ENCODE measurements around the gene KCTD11. TPM values are rescaled to one million over a fixed set of nuclear protein-coding genes. Genes with fewer than 3 reads are reported as not detected.

The KCTD11 gene
- total and polyA plus RNA-seq, 2 donors (not counting 1 experiment from before 2014, with no cell fraction given), result 4.3 to 13.4 TPM

DNA sequence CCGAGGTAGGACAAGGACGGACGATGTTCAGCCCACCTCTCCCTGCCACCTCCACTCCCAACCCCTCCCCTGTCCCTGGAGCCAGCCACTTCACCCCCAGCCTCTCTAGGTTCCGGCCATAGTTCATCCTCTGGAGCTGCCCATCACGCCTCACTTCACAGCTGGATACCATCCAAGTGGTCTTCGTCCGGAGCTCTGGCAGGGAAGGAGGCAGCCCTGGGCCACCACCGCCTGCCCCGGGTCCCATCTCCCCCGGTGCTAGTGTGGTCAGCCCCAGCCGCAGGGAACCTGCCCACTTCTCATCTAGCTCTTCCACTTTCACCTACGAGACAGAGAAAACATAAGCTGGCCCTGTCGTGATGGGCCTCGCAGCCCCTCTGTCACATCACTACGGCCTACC lies 30.5 kb upstream of the KCTD11 start:
- intact Hi-C loops (cut with micrococcal nuclease), result no loop called here

DNA sequence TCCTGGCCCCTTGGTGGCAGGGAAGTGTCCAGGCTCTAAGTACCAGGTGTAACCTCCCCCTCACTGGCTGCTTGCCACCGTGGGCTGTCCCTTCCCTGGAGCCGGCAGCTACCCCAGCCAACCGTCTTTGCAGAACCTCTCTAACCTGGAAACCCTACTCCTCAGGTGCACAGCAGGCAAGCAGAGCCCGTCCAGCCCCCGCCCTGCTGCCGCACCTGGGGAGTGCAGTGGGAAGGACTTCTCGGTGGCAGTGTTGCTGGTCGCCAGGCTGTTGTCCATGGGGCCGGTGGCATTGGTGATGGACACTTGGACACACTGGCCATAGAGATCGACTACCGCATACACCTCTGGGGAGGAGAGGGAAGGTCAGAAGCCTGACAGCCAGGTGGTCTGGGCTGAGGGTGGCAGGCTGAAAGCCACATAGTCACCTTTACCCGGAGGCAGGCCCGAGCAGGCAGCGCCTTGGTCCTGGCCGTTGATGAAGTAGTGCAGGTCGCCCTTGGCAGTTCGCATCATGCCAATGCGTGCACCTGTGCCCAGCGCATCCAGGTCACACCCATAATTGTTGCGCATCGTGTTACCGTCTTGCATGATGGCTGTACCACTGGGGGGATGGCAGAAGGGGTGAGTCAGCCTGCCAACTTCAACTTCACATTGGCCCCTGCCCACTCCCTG lies 29.3 kb upstream of the KCTD11 start:
- no peaks in the 10 kb centered on the region for H3K9me3 ChIP-seq (ENCODE audit: control extremely low read depth in 1 of 3, control insufficient read depth in 2 of 3, insufficient read depth in 1 of 3, low read length in 2 of 3)

More for the DNA sequence above, 30.5 kb upstream of the KCTD11 start:
- no peak for ATAC-seq (ENCODE audit: low read depth)
- Mint-ChIP-seq H3K9me3 (ENCODE audit: insufficient read depth) (no peaks in the 10 kb centered on the region), H3K27me3 (no peaks in the 10 kb centered on the region), H3K27ac (no peak overlapping the region), H3K4me3 (no peak overlapping the region), H3K4me1 (peaks cover 3% of the 10 kb centered on the region)
- ChIA-PET POLR2A (no interaction called here), CTCF (interaction anchor here (1.2 to 3.1 kb wide), 5 partner anchors 8 to 42 kb away, joined by 3 to 14 read pairs (median 6); partner anchors contain the start of gene NEURL4)
- H2AFZ ChIP-seq (ENCODE audit: insufficient read depth, low read depth, low read length, poor library complexity, severe bottlenecking), result no peak overlapping the region
- H3K36me3 ChIP-seq (replicated peaks in 1 of 2; ENCODE audit: control extremely low read depth in 1 of 2, control insufficient read depth in 1 of 2, extremely low read depth in 1 of 2, insufficient read depth in 2 of 2, low read length in 1 of 2), result peaks cover 0 to 79% of the 10 kb centered on the region in 2 experiments
- H3K27me3 ChIP-seq (replicated peaks in 1 of 4; ENCODE audit: control extremely low read depth in 1 of 4, control insufficient read depth in 3 of 4, insufficient read depth in 4 of 4, low read length in 3 of 4), result no peaks in the 10 kb centered on the region
- 97% methylated on average over 13 of the region's 15 CpGs for WGBS (ENCODE audit: insufficient coverage)
- no peak overlapping the region for H3K9ac ChIP-seq (ENCODE audit: low read length)
- H3K4me1 ChIP-seq (ENCODE audit: control insufficient read depth in 2 of 2, insufficient read depth in 2 of 2, low read length in 2 of 2), result peaks cover 0 to 5% of the 10 kb centered on the region in 2 donors
- peaks cover 26% of the 10 kb centered on the region for H3K79me2 ChIP-seq (ENCODE audit: control insufficient read depth, insufficient read depth, low read length)
- no peak for DNase-seq
- no peak overlapping the region for H3K27ac ChIP-seq (ENCODE audit: low read length in 2 of 2)
- TF ChIP-seq, protein P1, sequence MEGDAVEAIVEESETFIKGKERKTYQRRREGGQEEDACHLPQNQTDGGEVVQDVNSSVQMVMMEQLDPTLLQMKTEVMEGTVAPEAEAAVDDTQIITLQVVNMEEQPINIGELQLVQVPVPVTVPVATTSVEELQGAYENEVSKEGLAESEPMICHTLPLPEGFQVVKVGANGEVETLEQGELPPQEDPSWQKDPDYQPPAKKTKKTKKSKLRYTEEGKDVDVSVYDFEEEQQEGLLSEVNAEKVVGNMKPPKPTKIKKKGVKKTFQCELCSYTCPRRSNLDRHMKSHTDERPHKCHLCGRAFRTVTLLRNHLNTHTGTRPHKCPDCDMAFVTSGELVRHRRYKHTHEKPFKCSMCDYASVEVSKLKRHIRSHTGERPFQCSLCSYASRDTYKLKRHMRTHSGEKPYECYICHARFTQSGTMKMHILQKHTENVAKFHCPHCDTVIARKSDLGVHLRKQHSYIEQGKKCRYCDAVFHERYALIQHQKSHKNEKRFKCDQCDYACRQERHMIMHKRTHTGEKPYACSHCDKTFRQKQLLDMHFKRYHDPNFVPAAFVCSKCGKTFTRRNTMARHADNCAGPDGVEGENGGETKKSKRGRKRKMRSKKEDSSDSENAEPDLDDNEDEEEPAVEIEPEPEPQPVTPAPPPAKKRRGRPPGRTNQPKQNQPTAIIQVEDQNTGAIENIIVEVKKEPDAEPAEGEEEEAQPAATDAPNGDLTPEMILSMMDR (IDR thresholded peaks at IDR 0.05), result no peak
- no peak for TF ChIP-seq EZH2 (IDR thresholded peaks at IDR 0.05; ENCODE audit: borderline replicate concordance, insufficient read depth, low read depth, low read length, poor library complexity, severe bottlenecking)
- no peaks in the 10 kb centered on the region for H3K9me3 ChIP-seq (ENCODE audit: control extremely low read depth in 1 of 3, control insufficient read depth in 2 of 3, insufficient read depth in 1 of 3, low read length in 2 of 3)
- no peak overlapping the region for H3K4me3 ChIP-seq (ENCODE audit: control extremely low read depth in 1 of 5, extremely low read depth in 1 of 5, insufficient read depth in 1 of 5, low read depth in 2 of 5, low read length in 4 of 5)
- peaks cover 5% of the 10 kb centered on the region for H4K20me1 ChIP-seq (ENCODE audit: control insufficient read depth, insufficient read depth, low read length, poor library complexity, severe bottlenecking)
- no peak overlapping the region for H3K4me2 ChIP-seq (replicated peaks; ENCODE audit: low read depth, low read length, poor library complexity, severe bottlenecking)

More for the DNA sequence above, 29.3 kb upstream of the KCTD11 start:
- Histone ChIP-seq H3K27me3 (replicated peaks in 1 of 4; ENCODE audit: control extremely low read depth in 1 of 4, control insufficient read depth in 3 of 4, insufficient read depth in 4 of 4, low read length in 3 of 4) (no peaks in the 10 kb centered on the region), H3K27ac (ENCODE audit: low read length in 2 of 2) (no peak overlapping the region), H2AFZ (ENCODE audit: insufficient read depth, low read depth, low read length, poor library complexity, severe bottlenecking) (no peak overlapping the region), H3K36me3 (replicated peaks in 1 of 2; ENCODE audit: control extremely low read depth in 1 of 2, control insufficient read depth in 1 of 2, extremely low read depth in 1 of 2, insufficient read depth in 2 of 2, low read length in 1 of 2) (peaks cover 0 to 71% of the 10 kb centered on the region in 2 experiments), H3K9ac (ENCODE audit: low read length) (no peak overlapping the region), H4K20me1 (ENCODE audit: control insufficient read depth, insufficient read depth, low read length, poor library complexity, severe bottlenecking) (peaks cover 5% of the 10 kb centered on the region), H3K4me1 (ENCODE audit: control insufficient read depth in 2 of 2, insufficient read depth in 2 of 2, low read length in 2 of 2) (peaks cover 0 to 5% of the 10 kb centered on the region in 2 donors), H3K79me2 (ENCODE audit: control insufficient read depth, insufficient read depth, low read length) (peaks cover 26% of the 10 kb centered on the region), H3K4me2 (replicated peaks; ENCODE audit: low read depth, low read length, poor library complexity, severe bottlenecking) (no peak overlapping the region), H3K4me3 (ENCODE audit: control extremely low read depth in 1 of 5, extremely low read depth in 1 of 5, insufficient read depth in 1 of 5, low read depth in 2 of 5, low read length in 4 of 5) (no peak overlapping the region)
- TF ChIP-seq, protein P1 (IDR thresholded peaks at IDR 0.05), result no peak
- TF ChIP-seq EZH2 (IDR thresholded peaks at IDR 0.05; ENCODE audit: borderline replicate concordance, insufficient read depth, low read depth, low read length, poor library complexity, severe bottlenecking), result no peak
- no peak overlapping the region for H3K27ac Mint-ChIP-seq
- intact Hi-C loops (cut with micrococcal nuclease), result no loop called here
- POLR2A ChIA-PET, result no interaction called here
- peaks cover 5% of the 10 kb centered on the region for H3K4me1 Mint-ChIP-seq
- H3K9me3 Mint-ChIP-seq (ENCODE audit: insufficient read depth), result no peaks in the 10 kb centered on the region
- no peak for DNase-seq
- ATAC-seq (ENCODE audit: low read depth), result no peak
- CTCF ChIA-PET, result interaction anchor here (0.5 to 5.1 kb wide), 9 partner anchors 8 to 44 kb away, joined by 3 to 47 read pairs (median 5); partner anchors contain the start of gene ACAP1
- no peaks in the 10 kb centered on the region for H3K27me3 Mint-ChIP-seq
- 99% methylated on average over 20 of the region's 22 CpGs for WGBS (ENCODE audit: insufficient coverage)
- no peak overlapping the region for H3K4me3 Mint-ChIP-seq
